DOHH2 (cell line): ENCODE measurements around the gene ATE1.

Source experiments
- H3F3A ChIP-seq: fragments of 200-600 bp; sonication (generic), shearing (Covaris generic); 2 replicates; pipeline ENCODE4 v1.6.0; 2016; ENCODE audit warnings: antibody characterized with exemption, mild to moderate bottlenecking; ENCODE audit not compliant: control insufficient read depth, insufficient read depth
- H3K27ac ChIP-seq: fragments of 200-600 bp; sonication (generic); 2 replicates; pipeline ENCODE4 v1.5.1; 2014; ENCODE audit warnings: low read depth, mild to moderate bottlenecking, low read length, moderate library complexity
- H3K27me3 ChIP-seq: fragments of 200-600 bp; sonication (generic); 2 replicates; pipeline ENCODE4 v1.6.1; 2014; ENCODE audit warnings: mild to moderate bottlenecking, low read length, mixed read lengths; ENCODE audit not compliant: control insufficient read depth
- H3K36me3 ChIP-seq: fragments of 200-600 bp; sonication (generic); 2 replicates; pipeline ENCODE4 v1.6.1; 2014; ENCODE audit warnings: mild to moderate bottlenecking, low read length, moderate library complexity, mixed read lengths; ENCODE audit not compliant: control insufficient read depth
- H3K4me1 ChIP-seq: fragments of 200-600 bp; sonication (generic); 2 replicates; pipeline ENCODE4 v1.6.1; 2014; ENCODE audit warnings: mild to moderate bottlenecking, low read length, mixed read lengths; ENCODE audit not compliant: control insufficient read depth
- H3K4me2 ChIP-seq: fragments of 200-600 bp; sonication (generic); 2 replicates; pipeline ENCODE4 v1.6.0; 2014; ENCODE audit warnings: mild to moderate bottlenecking, low read length, moderate library complexity
- H3K4me3 ChIP-seq: fragments of 200-600 bp; sonication (generic); 2 replicates; pipeline ENCODE4 v1.5.1; 2014; ENCODE audit warnings: mild to moderate bottlenecking, low read length, mixed read lengths
- H3K79me2 ChIP-seq: fragments of 200-600 bp; sonication (generic); 2 replicates; pipeline ENCODE4 v1.6.1; 2014; ENCODE audit warnings: mild to moderate bottlenecking, low read length, mixed read lengths; ENCODE audit not compliant: control insufficient read depth
- H3K9me2 ChIP-seq: fragments of 200-600 bp; sonication (generic); replicated peaks from 2 replicates; pipeline ENCODE4 v1.6.1; 2014; ENCODE audit warnings: mild to moderate bottlenecking, low read length, mixed read lengths; ENCODE audit not compliant: control insufficient read depth
- H3K9me3 ChIP-seq: fragments of 200-600 bp; sonication (generic); 2 replicates; pipeline ENCODE4 v1.6.1; 2014; ENCODE audit warnings: antibody characterized with exemption, low read length, mixed read lengths; ENCODE audit not compliant: control insufficient read depth, insufficient read depth
- H4K20me1 ChIP-seq: fragments of 200-600 bp; sonication (generic); 2 replicates; pipeline ENCODE4 v1.6.0; 2014; ENCODE audit warnings: low read depth, mild to moderate bottlenecking, antibody characterized with exemption, low read length, moderate library complexity; ENCODE audit not compliant: control insufficient read depth, insufficient read depth
- EZH2phosphoT487 ChIP-seq: fragments of 200-600 bp; sonication (generic); IDR thresholded peaks from 2 replicates; pipeline ENCODE4 v1.6.1; 2017; ENCODE audit warnings: borderline replicate concordance, mild to moderate bottlenecking, antibody characterized with exemption, low read length, moderate library complexity, mixed read lengths
- TF ChIP-seq, protein P1 (sequence below): fragments of 200-600 bp; sonication (generic); IDR thresholded peaks from one replicate; pipeline ENCODE4 v1.5.1; 2014; ENCODE audit warnings: antibody characterized with exemption, mild to moderate bottlenecking, low read depth, low read length; ENCODE audit not compliant: poor library complexity, severe bottlenecking

ATE1 gene

DNA sequence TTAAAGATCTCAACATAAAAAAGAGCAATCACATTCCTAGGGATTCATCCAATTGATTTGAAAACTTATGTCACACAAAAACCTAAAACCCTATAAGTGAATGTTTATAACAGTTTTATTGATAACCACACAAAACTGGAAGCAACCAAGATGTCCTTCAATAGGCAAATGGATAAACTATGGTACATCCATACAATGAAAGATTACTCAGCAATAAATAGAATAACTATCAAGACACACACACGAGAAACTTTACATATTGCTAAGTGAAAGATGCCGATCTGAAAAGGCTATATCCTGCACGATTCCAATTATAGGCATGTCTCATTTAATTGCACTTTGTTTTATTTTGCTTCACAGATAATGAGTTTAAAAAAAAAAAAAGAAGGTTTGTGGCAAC, 83.3 kb downstream of the ATE1 start:
- no peaks in the 10 kb centered on the region for H3K79me2 ChIP-seq
- TF ChIP-seq, protein P1, sequence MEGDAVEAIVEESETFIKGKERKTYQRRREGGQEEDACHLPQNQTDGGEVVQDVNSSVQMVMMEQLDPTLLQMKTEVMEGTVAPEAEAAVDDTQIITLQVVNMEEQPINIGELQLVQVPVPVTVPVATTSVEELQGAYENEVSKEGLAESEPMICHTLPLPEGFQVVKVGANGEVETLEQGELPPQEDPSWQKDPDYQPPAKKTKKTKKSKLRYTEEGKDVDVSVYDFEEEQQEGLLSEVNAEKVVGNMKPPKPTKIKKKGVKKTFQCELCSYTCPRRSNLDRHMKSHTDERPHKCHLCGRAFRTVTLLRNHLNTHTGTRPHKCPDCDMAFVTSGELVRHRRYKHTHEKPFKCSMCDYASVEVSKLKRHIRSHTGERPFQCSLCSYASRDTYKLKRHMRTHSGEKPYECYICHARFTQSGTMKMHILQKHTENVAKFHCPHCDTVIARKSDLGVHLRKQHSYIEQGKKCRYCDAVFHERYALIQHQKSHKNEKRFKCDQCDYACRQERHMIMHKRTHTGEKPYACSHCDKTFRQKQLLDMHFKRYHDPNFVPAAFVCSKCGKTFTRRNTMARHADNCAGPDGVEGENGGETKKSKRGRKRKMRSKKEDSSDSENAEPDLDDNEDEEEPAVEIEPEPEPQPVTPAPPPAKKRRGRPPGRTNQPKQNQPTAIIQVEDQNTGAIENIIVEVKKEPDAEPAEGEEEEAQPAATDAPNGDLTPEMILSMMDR = no peak
- no peak for TF ChIP-seq EZH2phosphoT487
- no peaks in the 10 kb centered on the region for H3K9me3 ChIP-seq
- H3K4me3 ChIP-seq = no peak overlapping the region
- no peak overlapping the region for H3K27ac ChIP-seq
- no peak overlapping the region for H3K4me2 ChIP-seq
- no peaks in the 10 kb centered on the region for H3K9me2 ChIP-seq
- H3K36me3 ChIP-seq = peaks cover 3% of the 10 kb centered on the region; the same call in 1 of the 2 replicates
- H3F3A ChIP-seq = no peaks in the 10 kb centered on the region
- H3K27me3 ChIP-seq = no peaks in the 10 kb centered on the region
- H4K20me1 ChIP-seq = no peaks in the 10 kb centered on the region
- no peaks in the 10 kb centered on the region for H3K4me1 ChIP-seq

DNA sequence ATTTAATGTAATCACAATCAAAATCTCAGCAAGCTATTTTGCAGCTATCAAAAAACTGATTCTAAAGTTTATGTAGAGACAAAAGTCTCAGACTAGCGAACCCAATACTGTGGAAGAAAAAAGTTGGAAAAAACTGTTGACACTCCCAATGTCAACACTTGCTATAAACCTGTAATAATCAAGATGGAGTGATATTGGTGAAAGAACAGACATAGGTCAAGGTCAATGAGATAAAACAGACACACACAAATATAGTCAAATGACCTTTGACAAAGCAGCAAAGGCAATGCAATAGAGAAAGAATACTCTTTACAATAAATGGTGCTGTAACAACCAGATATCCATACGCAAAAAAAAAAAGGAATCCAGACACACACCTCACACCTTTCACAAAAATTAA, 84.5 kb downstream of the ATE1 start:
- H3K27ac ChIP-seq = no peak overlapping the region
- H3K27me3 ChIP-seq = no peaks in the 10 kb centered on the region
- H3K4me3 ChIP-seq = no peak overlapping the region
- no peak overlapping the region for H3K4me2 ChIP-seq
- no peaks in the 10 kb centered on the region for H3K9me3 ChIP-seq
- H3K9me2 ChIP-seq = no peaks in the 10 kb centered on the region
- TF ChIP-seq EZH2phosphoT487 = no peak
- TF ChIP-seq, protein P1 = no peak
- H4K20me1 ChIP-seq = no peaks in the 10 kb centered on the region
- H3K36me3 ChIP-seq = no peaks in the 10 kb centered on the region
- H3K4me1 ChIP-seq = no peaks in the 10 kb centered on the region
- no peaks in the 10 kb centered on the region for H3K79me2 ChIP-seq
- H3F3A ChIP-seq = no peaks in the 10 kb centered on the region

GRCh38 chr10:121841862-121842261, 86.0 kb downstream of the ATE1 start:
- Histone ChIP-seq H3K9me3 (no peaks in the 10 kb centered on the region), H3K4me3 (no peak overlapping the region), H3K36me3 (no peaks in the 10 kb centered on the region), H3K9me2 (no peaks in the 10 kb centered on the region), H4K20me1 (no peaks in the 10 kb centered on the region), H3K4me1 (no peaks in the 10 kb centered on the region), H3K27me3 (no peaks in the 10 kb centered on the region), H3K27ac (no peak overlapping the region), H3K79me2 (no peaks in the 10 kb centered on the region), H3F3A (no peaks in the 10 kb centered on the region), H3K4me2 (no peak overlapping the region)
- TF ChIP-seq, protein P1 = no peak
- no peak for TF ChIP-seq EZH2phosphoT487

- Histone ChIP-seq H4K20me1 (no peaks in the 10 kb centered on the region), H3K79me2 (no peaks in the 10 kb centered on the region), H3K9me3 (no peaks in the 10 kb centered on the region), H3K36me3 (peaks cover 10% of the 10 kb centered on the region), H3K9me2 (no peaks in the 10 kb centered on the region), H3K27ac (no peak overlapping the region), H3K4me3 (no peak overlapping the region), H3K4me2 (no peak overlapping the region), H3F3A (no peaks in the 10 kb centered on the region), H3K27me3 (no peaks in the 10 kb centered on the region), H3K4me1 (no peaks in the 10 kb centered on the region)
- TF ChIP-seq, protein P1 = no peak
- TF ChIP-seq EZH2phosphoT487 = no peak
Measured at GRCh38 chr10:121838931-121839330, 88.9 kb downstream of the ATE1 start.
